A549 (cell line): ENCODE results near the gene SH3RF3. TPM values are rescaled to one million over a fixed set of nuclear protein-coding genes. Genes with fewer than 3 reads are reported as not detected.

ENCODE experiments used
- ATAC-seq, 2 experiments: fragments of 200-7000 bp in 1 of 2; fragments of >200 bp in 1 of 2; cut with Nextera tagmentation in 1 of 2; cut with Tn5 transposase in 1 of 2; 3 replicates each; pipeline versions ENCODE4 v1.8.0 to v1.9.1; 2018 to 2020; ENCODE audit warnings: mild to moderate bottlenecking in 1 of 2, moderate library complexity in 1 of 2
- CTCF ChIA-PET: fragments of 300-600 bp; sonication (Branson Sonifier 250); formaldehyde crosslinking; extraction: SDS; loops from one replicate; lab custom pipeline; 2021; ENCODE audit warnings: antibody characterized with exemption, inconsistent platforms; lab: Yijun Ruan, JAX
- POLR2A ChIA-PET: fragments of 350-600 bp; formaldehyde crosslinking; extraction: SDS; loops from one replicate; lab custom pipeline; 2021; ENCODE audit warnings: antibody characterized with exemption, inconsistent platforms; lab: Yijun Ruan, JAX
- DNase-seq, 2 experiments: peaks; one replicate each; pipeline versions ENCODE4 v3.0.0 to v3.0.0-alpha.2; 2011 to 2016; ENCODE audit warnings: low read depth in 1 of 2, low spot score in 1 of 2
- FAIRE-seq: peaks from 2 replicates; lab custom pipeline; 2011; peaks lifted over from hg19 to GRCh38; lab: Jason Lieb, UNC
- H3K27ac ChIP-seq, 2 experiments: fragments of >200 bp; sonication (Bioruptor Twin); formaldehyde crosslinking; 3 replicates each; pipeline ENCODE4 v1.5.1; 2016 to 2017
- H3K4me1 ChIP-seq: fragments of >200 bp; sonication (Bioruptor Twin); formaldehyde crosslinking; 3 replicates; pipeline ENCODE4 v1.6.1; 2016
- H3K4me2 ChIP-seq: fragments of >200 bp; sonication (Bioruptor Twin); formaldehyde crosslinking; 3 replicates; pipeline ENCODE4 v1.6.1; 2016
- H3K4me3 ChIP-seq: fragments of >200 bp; sonication (Bioruptor Twin); formaldehyde crosslinking; 3 replicates; pipeline ENCODE4 v1.5.1; 2016
- H3K9me3 ChIP-seq: fragments of >200 bp; sonication (Bioruptor Twin); formaldehyde crosslinking; 3 replicates; pipeline ENCODE4 v1.6.1; 2016
- CBX2 ChIP-seq: fragments of 200-600 bp; sonication (generic); IDR thresholded peaks from 2 replicates; pipeline ENCODE4 v1.6.1; 2016; ENCODE audit warnings: low read depth, mild to moderate bottlenecking, borderline replicate concordance
- CBX8 ChIP-seq: fragments of 200-600 bp; sonication (generic); IDR thresholded peaks from 2 replicates; pipeline ENCODE4 v1.6.1; 2016
- CEBPB ChIP-seq, 2 experiments: fragments of >200 bp in 1 of 2; sonication (Bioruptor Twin) in 1 of 2; formaldehyde crosslinking in 1 of 2; IDR thresholded peaks; 2 replicates each; pipeline ENCODE4 v1.6.1; 2012 to 2016
- EHMT2 ChIP-seq: fragments of 200-600 bp; sonication (generic); IDR thresholded peaks from 2 replicates; pipeline ENCODE4 v1.6.1; 2016; ENCODE audit warnings: antibody characterized with exemption, low read depth, mild to moderate bottlenecking, moderate library complexity
- EP300 ChIP-seq, 2 experiments: fragments of >200 bp; sonication (Bioruptor Twin); formaldehyde crosslinking; IDR thresholded peaks; 2 replicates in 1 of 2; 3 replicates in 1 of 2; pipeline ENCODE4 v1.6.1; 2016 to 2017
- FOSL2 ChIP-seq, 2 experiments: fragments of 450-650 bp in 1 of 2; fragments of >200 bp in 1 of 2; sonication (Bioruptor Twin) in 1 of 2; formaldehyde crosslinking; IDR thresholded peaks; 2 replicates each; pipeline versions ENCODE4 v1.5.0 to v1.6.1; 2016 to 2020; ENCODE audit warnings: mild to moderate bottlenecking in 1 of 2, moderate library complexity in 1 of 2
- FOXS1 ChIP-seq: fragments of 250-450 bp; sonication (Bioruptor Pico); IDR thresholded peaks from 2 replicates; pipeline ENCODE4 v1.5.0; 2020; ENCODE audit warnings: mild to moderate bottlenecking, moderate library complexity
- HEYL ChIP-seq: fragments of 250-450 bp; sonication (Bioruptor Pico); IDR thresholded peaks from 2 replicates; pipeline ENCODE4 v1.8.0; 2021; ENCODE audit warnings: mild to moderate bottlenecking, moderate library complexity
- JUNB ChIP-seq: fragments of >200 bp; sonication (Bioruptor Twin); formaldehyde crosslinking; IDR thresholded peaks from 2 replicates; pipeline ENCODE4 v1.6.1; 2016
- MAFK ChIP-seq: fragments of 450-650 bp; IDR thresholded peaks from 2 replicates; pipeline ENCODE4 v1.6.1; 2014; ENCODE audit not compliant: partially characterized antibody
- NFE2L2 ChIP-seq: fragments of 150-350 bp; conservative IDR thresholded peaks from 2 replicates; pipeline ENCODE4 v1.6.1; 2014; ENCODE audit warnings: low read length
- NR3C1 ChIP-seq: fragments of >200 bp; sonication (Bioruptor Twin); formaldehyde crosslinking; IDR thresholded peaks from 3 replicates; pipeline ENCODE4 v1.6.1; 2017
- POLR2AphosphoS2 ChIP-seq: conservative IDR thresholded peaks from 2 replicates; pipeline ENCODE4 v1.6.1; 2012; ENCODE audit warnings: low read length, improper control_type of control experiment, inconsistent platforms
- RAD21 ChIP-seq, 2 experiments: fragments of >200 bp in 1 of 2; sonication (Bioruptor Twin) in 1 of 2; formaldehyde crosslinking in 1 of 2; IDR thresholded peaks in 1 of 2; conservative IDR thresholded peaks in 1 of 2; 2 replicates in 1 of 2; 3 replicates in 1 of 2; pipeline ENCODE4 v1.6.1; 2012 to 2018; ENCODE audit warnings: inconsistent platforms in 1 of 2
- RCOR1 ChIP-seq: fragments of 150-350 bp; IDR thresholded peaks from 2 replicates; pipeline ENCODE4 v1.6.1; 2014; ENCODE audit warnings: antibody characterized with exemption, low read length, low read depth
- RFX5 ChIP-seq: fragments of 450-650 bp; IDR thresholded peaks from 2 replicates; pipeline ENCODE4 v1.7.1; 2014; ENCODE audit warnings: antibody characterized with exemption, mild to moderate bottlenecking, moderate library complexity
- TFCP2L1 ChIP-seq: fragments of 250-450 bp; sonication (Bioruptor Pico); IDR thresholded peaks from 2 replicates; pipeline ENCODE4 v1.5.0; 2021; ENCODE audit warnings: mild to moderate bottlenecking
- WGBS: methylation state at CpG from one replicate; pipeline ENCODE4 v1.1.6; 2017; ENCODE audit errors: missing lambda C conversion rate; 5-methylcytosine and 5-hydroxymethylcytosine counted together
- polyA plus RNA-seq, 4 experiments: library from polyadenylated mRNA; depleted of rRNA in 3 of 4; stranded (reverse); fragments of >200 nt; fragmentation: RNase III in 1 of 4; extraction: RNeasy Plus Mini Kit Qiagen cat#74134 plus additional on column Dnase treatment in 1 of 4; gene quantifications; 2 replicates in 3 of 4; 3 replicates in 1 of 4; pipeline ENCODE4 v1.2.3, GENCODE V29; 2011 to 2017
- TF ChIP-seq, protein P1 (sequence below): fragments of 250-450 bp; sonication (Bioruptor Pico); IDR thresholded peaks from 2 replicates; pipeline ENCODE4 v1.5.0; 2020; ENCODE audit warnings: low read depth, mild to moderate bottlenecking, moderate library complexity
- TF ChIP-seq, protein P2 (sequence below): IDR thresholded peaks from 2 replicates; pipeline ENCODE4 v1.6.1; 2012; ENCODE audit warnings: low read depth, borderline replicate concordance
- TF ChIP-seq, protein P3 (sequence below): fragments of 150-350 bp; IDR thresholded peaks from 2 replicates; pipeline ENCODE4 v1.6.1; 2014; ENCODE audit warnings: low read depth, mild to moderate bottlenecking, low read length
- TF ChIP-seq, protein P4 (sequence below): fragments of >200 bp; sonication (Bioruptor Twin); formaldehyde crosslinking; IDR thresholded peaks from 3 replicates; pipeline ENCODE4 v1.5.1; 2016
- TF ChIP-seq, protein P5 (sequence below): fragments of 450-650 bp; IDR thresholded peaks from 2 replicates; pipeline ENCODE4 v1.6.1; 2014; ENCODE audit warnings: antibody characterized with exemption

Gene SH3RF3
- polyA plus RNA-seq, 2 of the 4 experiments (the other 2 are of a cell fraction), result 0.04 to 0.21 TPM

DNA sequence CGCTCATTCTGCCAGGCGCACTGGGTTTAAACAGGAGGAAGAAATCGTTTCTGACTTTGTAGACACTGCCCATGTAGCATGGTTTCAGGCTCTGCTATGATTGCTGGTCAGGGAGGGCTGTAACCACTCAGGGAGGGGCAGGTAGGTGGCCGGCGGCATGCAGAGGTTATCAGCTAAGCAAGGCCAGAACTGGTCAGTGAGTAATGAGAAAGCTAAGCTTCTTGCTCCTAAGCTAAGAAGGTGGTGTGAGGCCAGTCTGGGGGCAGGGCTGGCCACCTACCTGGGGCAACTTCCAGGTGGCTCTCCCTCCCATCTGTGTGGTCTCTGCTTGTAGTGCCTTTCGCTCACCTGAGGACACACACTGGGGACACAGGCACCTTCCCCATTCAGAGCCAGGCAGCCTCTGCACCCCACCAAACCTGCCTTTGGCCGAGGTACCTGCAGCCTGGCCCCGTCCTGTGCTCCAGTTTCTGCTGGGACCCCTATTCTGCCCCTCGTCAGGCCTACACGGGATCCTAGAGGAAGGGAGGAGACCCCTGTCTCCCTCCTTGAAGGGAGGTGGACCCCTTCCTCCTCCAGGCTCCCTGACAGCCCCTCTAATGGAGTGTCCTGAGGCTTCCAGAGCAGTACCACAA, 288.8 kb downstream of the SH3RF3 start (continued):
- TF ChIP-seq, protein P1, sequence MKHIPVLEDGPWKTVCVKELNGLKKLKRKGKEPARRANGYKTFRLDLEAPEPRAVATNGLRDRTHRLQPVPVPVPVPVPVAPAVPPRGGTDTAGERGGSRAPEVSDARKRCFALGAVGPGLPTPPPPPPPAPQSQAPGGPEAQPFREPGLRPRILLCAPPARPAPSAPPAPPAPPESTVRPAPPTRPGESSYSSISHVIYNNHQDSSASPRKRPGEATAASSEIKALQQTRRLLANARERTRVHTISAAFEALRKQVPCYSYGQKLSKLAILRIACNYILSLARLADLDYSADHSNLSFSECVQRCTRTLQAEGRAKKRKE (CRISPR knock-in tag), result no peak
- no peak for TF ChIP-seq JUNB
- TF ChIP-seq FOSL2 (IDR thresholded peaks at IDR 0.05), result no peak
- TF ChIP-seq FOSL2 (CRISPR knock-in tag; IDR thresholded peaks at IDR 0.05), result no peak
- TF ChIP-seq EP300 (IDR thresholded peaks at IDR 0.05), result no peak

DNA sequence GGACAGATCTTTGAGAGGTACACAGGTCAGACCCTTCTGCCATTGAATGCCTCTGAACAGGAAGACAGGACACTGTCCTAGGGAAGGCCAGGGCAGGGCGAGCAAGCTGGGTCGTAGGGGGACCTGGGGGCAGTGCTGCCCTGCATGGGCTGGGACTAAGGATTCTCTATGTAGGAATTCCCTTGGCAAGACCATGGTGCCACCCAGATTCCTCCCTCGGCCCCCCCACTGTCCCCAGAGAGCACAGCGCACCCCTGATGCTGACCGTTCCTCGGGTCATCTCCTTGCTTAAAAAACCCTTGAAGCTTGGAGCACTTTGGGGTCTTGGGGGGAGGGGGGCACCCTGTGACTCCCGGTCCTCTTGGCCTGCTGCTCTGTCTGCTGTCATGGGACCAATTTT, 289.7 kb downstream of the SH3RF3 start:
- DNase-seq (no peak), FAIRE-seq (no peak), ATAC-seq (no peak)
- TF ChIP-seq, protein P2, sequence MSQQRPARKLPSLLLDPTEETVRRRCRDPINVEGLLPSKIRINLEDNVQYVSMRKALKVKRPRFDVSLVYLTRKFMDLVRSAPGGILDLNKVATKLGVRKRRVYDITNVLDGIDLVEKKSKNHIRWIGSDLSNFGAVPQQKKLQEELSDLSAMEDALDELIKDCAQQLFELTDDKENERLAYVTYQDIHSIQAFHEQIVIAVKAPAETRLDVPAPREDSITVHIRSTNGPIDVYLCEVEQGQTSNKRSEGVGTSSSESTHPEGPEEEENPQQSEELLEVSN, result no peak
- no peak for TF ChIP-seq CEBPB (IDR thresholded peaks at IDR 0.05)
- no peak for TF ChIP-seq TFCP2L1 (CRISPR knock-in tag)
- no peak for TF ChIP-seq RAD21 (conservative IDR thresholded peaks at IDR 0.05 in 1 of 2, IDR thresholded peaks at IDR 0.05 in 1 of 2)
- TF ChIP-seq POLR2AphosphoS2, result no peak
- TF ChIP-seq MAFK, result no peak
- TF ChIP-seq NFE2L2, result no peak
- 39% methylated on average over 7 of the region's 7 CpGs for WGBS
- no peak overlapping the region for H3K4me3 ChIP-seq
- CTCF ChIA-PET, result interaction anchor here (0.8 kb wide), 1 partner anchor 20 kb away, joined by 3 read pairs; no protein-coding TSS in a partner anchor
- H3K4me1 ChIP-seq, result no peaks in the 10 kb centered on the region
- H3K27ac ChIP-seq, result no peak overlapping the region
- POLR2A ChIA-PET, result no interaction called here
- H3K4me2 ChIP-seq, result no peak overlapping the region
- no peaks in the 10 kb centered on the region for H3K9me3 ChIP-seq

DNA sequence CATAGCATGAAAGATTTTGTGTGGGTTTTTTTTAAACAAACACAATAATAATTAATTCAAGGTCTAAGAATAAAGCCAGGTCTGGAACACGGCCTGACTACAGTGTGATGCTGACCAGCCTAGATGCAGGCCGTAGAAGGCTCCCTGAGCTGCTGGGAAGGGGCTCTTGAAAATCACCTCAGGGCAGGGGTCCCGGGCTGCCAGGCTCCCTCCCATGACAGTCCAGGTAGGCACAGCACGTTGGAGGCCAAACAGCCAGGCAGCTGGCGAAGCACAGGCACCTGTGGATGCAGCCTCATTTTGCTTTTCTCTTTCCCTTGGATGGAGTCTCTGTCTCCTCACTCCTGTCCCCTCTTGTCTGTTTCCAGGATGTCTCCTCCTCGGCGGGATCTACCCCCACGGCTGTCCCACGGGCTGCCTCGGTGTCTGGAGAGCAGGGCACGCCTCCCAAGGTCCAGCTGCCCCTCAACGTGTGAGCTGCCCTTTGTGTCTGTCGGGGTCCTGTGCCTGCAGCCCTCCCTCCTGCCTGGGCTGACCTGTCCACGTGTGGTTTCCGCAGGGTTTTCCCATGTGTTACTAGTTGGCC, 290.3 kb downstream of the SH3RF3 start:
- 34% methylated on average over 15 of the region's 15 CpGs for WGBS
- POLR2A ChIA-PET, result no interaction called here

DNA sequence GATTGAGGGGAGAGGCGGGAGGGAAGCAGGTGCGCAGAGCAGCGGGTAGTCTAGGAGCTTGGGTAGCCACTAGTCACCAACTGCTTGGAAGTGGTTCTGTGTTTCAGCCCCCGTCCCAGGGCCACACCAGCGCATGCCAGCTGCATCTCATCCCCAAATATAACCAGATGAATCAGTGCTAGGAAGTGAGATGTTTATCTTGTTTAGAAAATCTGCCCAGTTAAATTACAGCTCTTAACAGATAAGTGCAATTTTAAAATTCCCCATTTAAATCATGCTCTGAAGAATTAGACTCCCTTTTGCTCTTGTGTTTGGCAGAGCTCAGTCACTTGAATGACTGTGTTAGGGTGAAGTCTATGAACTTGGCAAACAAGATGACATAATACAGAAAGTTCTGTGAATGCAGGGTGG, 291.0 kb downstream of the SH3RF3 start:
- H3K9me3 ChIP-seq, result no peaks in the 10 kb centered on the region
- ChIA-PET CTCF (interaction anchor here (1.2 to 1.7 kb wide), 2 partner anchors 47 to 66 kb away, joined by 3 to 4 read pairs; no protein-coding TSS in a partner anchor), POLR2A (no interaction called here)
- no peak overlapping the region for H3K27ac ChIP-seq
- no peak overlapping the region for H3K4me2 ChIP-seq
- ATAC-seq (no peak), FAIRE-seq (no peak), DNase-seq (no peak)
- no peak overlapping the region for H3K4me3 ChIP-seq
- 35% methylated on average over 5 of the region's 5 CpGs for WGBS
- no peak for TF ChIP-seq MAFK
- no peak for TF ChIP-seq CBX2
- TF ChIP-seq EHMT2, result no peak
- TF ChIP-seq FOXS1, result no peak
- TF ChIP-seq, protein P3, sequence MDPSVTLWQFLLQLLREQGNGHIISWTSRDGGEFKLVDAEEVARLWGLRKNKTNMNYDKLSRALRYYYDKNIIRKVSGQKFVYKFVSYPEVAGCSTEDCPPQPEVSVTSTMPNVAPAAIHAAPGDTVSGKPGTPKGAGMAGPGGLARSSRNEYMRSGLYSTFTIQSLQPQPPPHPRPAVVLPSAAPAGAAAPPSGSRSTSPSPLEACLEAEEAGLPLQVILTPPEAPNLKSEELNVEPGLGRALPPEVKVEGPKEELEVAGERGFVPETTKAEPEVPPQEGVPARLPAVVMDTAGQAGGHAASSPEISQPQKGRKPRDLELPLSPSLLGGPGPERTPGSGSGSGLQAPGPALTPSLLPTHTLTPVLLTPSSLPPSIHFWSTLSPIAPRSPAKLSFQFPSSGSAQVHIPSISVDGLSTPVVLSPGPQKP, result no peak
- TF ChIP-seq RCOR1, result no peak
- TF ChIP-seq, protein P4, sequence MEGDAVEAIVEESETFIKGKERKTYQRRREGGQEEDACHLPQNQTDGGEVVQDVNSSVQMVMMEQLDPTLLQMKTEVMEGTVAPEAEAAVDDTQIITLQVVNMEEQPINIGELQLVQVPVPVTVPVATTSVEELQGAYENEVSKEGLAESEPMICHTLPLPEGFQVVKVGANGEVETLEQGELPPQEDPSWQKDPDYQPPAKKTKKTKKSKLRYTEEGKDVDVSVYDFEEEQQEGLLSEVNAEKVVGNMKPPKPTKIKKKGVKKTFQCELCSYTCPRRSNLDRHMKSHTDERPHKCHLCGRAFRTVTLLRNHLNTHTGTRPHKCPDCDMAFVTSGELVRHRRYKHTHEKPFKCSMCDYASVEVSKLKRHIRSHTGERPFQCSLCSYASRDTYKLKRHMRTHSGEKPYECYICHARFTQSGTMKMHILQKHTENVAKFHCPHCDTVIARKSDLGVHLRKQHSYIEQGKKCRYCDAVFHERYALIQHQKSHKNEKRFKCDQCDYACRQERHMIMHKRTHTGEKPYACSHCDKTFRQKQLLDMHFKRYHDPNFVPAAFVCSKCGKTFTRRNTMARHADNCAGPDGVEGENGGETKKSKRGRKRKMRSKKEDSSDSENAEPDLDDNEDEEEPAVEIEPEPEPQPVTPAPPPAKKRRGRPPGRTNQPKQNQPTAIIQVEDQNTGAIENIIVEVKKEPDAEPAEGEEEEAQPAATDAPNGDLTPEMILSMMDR, result no peak
- no peak for TF ChIP-seq CBX8
- TF ChIP-seq, protein P5, sequence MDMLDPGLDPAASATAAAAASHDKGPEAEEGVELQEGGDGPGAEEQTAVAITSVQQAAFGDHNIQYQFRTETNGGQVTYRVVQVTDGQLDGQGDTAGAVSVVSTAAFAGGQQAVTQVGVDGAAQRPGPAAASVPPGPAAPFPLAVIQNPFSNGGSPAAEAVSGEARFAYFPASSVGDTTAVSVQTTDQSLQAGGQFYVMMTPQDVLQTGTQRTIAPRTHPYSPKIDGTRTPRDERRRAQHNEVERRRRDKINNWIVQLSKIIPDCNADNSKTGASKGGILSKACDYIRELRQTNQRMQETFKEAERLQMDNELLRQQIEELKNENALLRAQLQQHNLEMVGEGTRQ, result no peak
- no peak for TF ChIP-seq HEYL (CRISPR knock-in tag)
- TF ChIP-seq NR3C1, result no peak
- TF ChIP-seq RFX5, result no peak
- TF ChIP-seq, protein P2, result no peak
- no peaks in the 10 kb centered on the region for H3K4me1 ChIP-seq

More for the DNA sequence above, 290.3 kb downstream of the SH3RF3 start:
- no peak overlapping the region for H3K4me3 ChIP-seq
- no peaks in the 10 kb centered on the region for H3K9me3 ChIP-seq
- no peak overlapping the region for H3K4me2 ChIP-seq
- FAIRE-seq (no peak), DNase-seq (no peak), ATAC-seq (no peak)
- H3K27ac ChIP-seq, result no peak overlapping the region
- TF ChIP-seq, protein P2, result no peak
- H3K4me1 ChIP-seq, result no peaks in the 10 kb centered on the region
- CTCF ChIA-PET, result interaction anchor here (0.8 kb wide), 1 partner anchor 20 kb away, joined by 3 read pairs; no protein-coding TSS in a partner anchor
